Natural killer cell (primary cell): Measurements from ENCODE around the gene SLC27A4. TPM values are rescaled to one million over a fixed set of nuclear protein-coding genes. Genes with fewer than 3 reads are reported as not detected.

Experiments
- ATAC-seq, 3 donors: fragments of 150-1000 bp in 2 of 3; fragments of 200-7000 bp in 1 of 3; cut with Tn5 transposase; 1 replicate in 1 of 3; 2 replicates in 2 of 3; pipeline ENCODE4 v1.10.0; 2021; ENCODE audit warnings: mild to moderate bottlenecking in 2 of 3, moderate library complexity in 2 of 3
- DNase-seq, 2 donors: peaks; one replicate each; pipeline versions ENCODE4 v3.0.0 to v3.0.0-alpha.2; 2013 to 2021; ENCODE audit warnings: mixed read lengths in 1 of 2
- H3K27ac ChIP-seq: one replicate; pipeline ENCODE4 v1.5.1; 2013; ENCODE audit warnings: mild to moderate bottlenecking, low read length
- H3K27me3 ChIP-seq: one replicate; pipeline ENCODE4 v1.6.1; 2013; ENCODE audit warnings: low read length; ENCODE audit not compliant: control insufficient read depth, insufficient read depth
- H3K36me3 ChIP-seq: one replicate; pipeline ENCODE4 v1.6.1; 2013; ENCODE audit warnings: low read length; ENCODE audit not compliant: control insufficient read depth, insufficient read depth
- H3K4me1 ChIP-seq: one replicate; pipeline ENCODE4 v1.6.1; 2013; ENCODE audit warnings: low read length; ENCODE audit not compliant: control insufficient read depth, insufficient read depth
- H3K4me3 ChIP-seq: one replicate; pipeline ENCODE4 v1.5.1; 2013; ENCODE audit warnings: low read length
- H3K9me3 ChIP-seq: one replicate; pipeline ENCODE4 v1.6.1; 2013; ENCODE audit warnings: low read length; ENCODE audit not compliant: control insufficient read depth, insufficient read depth
- H3K27ac Mint-ChIP-seq, 2 donors: one replicate each; pipeline ENCODE4 v1.8.0; 2022; ENCODE audit warnings: mild to moderate bottlenecking in 2 of 2, mixed read lengths in 2 of 2, moderate library complexity in 1 of 2
- H3K27me3 Mint-ChIP-seq, 2 donors: one replicate each; pipeline ENCODE4 v1.8.0; 2022; ENCODE audit warnings: low read depth in 2 of 2, mixed read lengths in 2 of 2
- H3K36me3 Mint-ChIP-seq: one replicate; pipeline ENCODE4 v1.8.0; 2022; ENCODE audit warnings: mixed read lengths
- H3K4me1 Mint-ChIP-seq, 2 donors: one replicate each; pipeline ENCODE4 v1.8.0; 2022; ENCODE audit warnings: mixed read lengths in 2 of 2
- H3K4me3 Mint-ChIP-seq: one replicate; pipeline ENCODE4 v1.8.0; 2022; ENCODE audit warnings: mild to moderate bottlenecking, moderate library complexity, mixed read lengths
- H3K9me3 Mint-ChIP-seq, 2 donors: one replicate each; pipeline ENCODE4 v1.8.0; 2022; ENCODE audit warnings: mixed read lengths in 2 of 2
- CTCF ChIP-seq: fragments of 200-600 bp; IDR thresholded peaks from one replicate; pipeline ENCODE4 v1.8.0; 2022; ENCODE audit warnings: antibody characterized with exemption
- WGBS: methylation state at CpG from one replicate; pipeline ENCODE4 v1.1.7; 2013; ENCODE audit warnings: missing lambda C conversion rate; ENCODE audit not compliant: insufficient coverage; 5-methylcytosine and 5-hydroxymethylcytosine counted together
- intact Hi-C: fragments of 100-400 bp; cut with micrococcal nuclease; formaldehyde crosslinking; loops from one replicate; pipeline ENCODE4 v1.14.2; 2022
- total RNA-seq, 4 donors: library from RNA; stranded (reverse); fragments of 120-200 nt in 1 of 4; gene quantifications; one replicate each; pipeline versions ENCODE4 v1.2.3 to v1.2.4, GENCODE V29; 2013 to 2022

SLC27A4 gene
- total RNA-seq, 3 donors from 2014 or later (not counting 1 experiment from before 2014, with no cell fraction given): 7.7 to 12.3 (median 11.2) TPM

DNA sequence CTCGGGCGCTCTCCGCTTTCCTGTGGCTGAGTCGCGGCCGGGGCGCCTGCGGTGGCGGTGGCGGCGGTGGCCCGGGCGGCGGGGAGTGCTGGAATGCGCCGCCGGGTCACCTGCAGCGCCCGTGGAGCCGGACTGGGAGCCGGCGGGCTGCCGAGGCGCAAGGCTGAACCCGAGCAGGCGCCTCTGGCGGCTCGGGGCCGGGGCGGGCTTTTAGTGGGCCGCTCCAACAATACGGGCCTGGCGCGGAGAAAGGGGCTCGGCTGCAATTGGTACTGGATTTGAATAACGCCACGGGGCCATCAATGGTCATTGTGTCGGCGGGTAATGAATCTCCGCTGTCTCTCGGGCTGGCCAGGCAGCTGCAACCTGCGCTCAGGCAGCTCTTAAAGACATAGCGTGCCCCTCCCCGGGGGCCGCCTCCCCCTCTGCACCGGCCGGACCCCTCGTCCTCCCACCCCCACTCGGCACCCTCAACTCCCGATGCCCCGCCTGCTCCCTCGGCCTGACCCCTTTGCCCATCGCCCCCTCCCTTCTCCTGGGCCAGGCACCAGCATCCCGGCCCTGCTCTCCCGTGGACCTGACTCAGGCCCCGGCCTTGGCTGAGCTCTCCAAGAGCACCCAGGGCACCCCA lies 52.9 kb downstream of the SLC27A4 start:
- H3K36me3 ChIP-seq: peaks cover 20% of the 10 kb centered on the region
- peak in 1 of 3 donors; percentile 5 for ATAC-seq
- WGBS: 95% methylated on average over 56 of the region's 56 CpGs
- no peaks in the 10 kb centered on the region for H3K36me3 Mint-ChIP-seq
- H3K27me3 ChIP-seq: no peaks in the 10 kb centered on the region
- H3K9me3 ChIP-seq: no peaks in the 10 kb centered on the region
- peaks cover 0 to 7% of the 10 kb centered on the region in 2 donors for H3K4me1 Mint-ChIP-seq
- H3K4me3 ChIP-seq: no peak overlapping the region
- intact Hi-C loops: no loop called here
- no peaks in the 10 kb centered on the region for H3K9me3 Mint-ChIP-seq
- no peak for DNase-seq
- no peak overlapping the region for H3K27ac ChIP-seq
- peaks cover 2% of the 10 kb centered on the region for H3K4me1 ChIP-seq
- H3K27ac Mint-ChIP-seq: no peak overlapping the region
- H3K4me3 Mint-ChIP-seq: no peak overlapping the region
- no peak for TF ChIP-seq CTCF
- H3K27me3 Mint-ChIP-seq: no peaks in the 10 kb centered on the region

DNA sequence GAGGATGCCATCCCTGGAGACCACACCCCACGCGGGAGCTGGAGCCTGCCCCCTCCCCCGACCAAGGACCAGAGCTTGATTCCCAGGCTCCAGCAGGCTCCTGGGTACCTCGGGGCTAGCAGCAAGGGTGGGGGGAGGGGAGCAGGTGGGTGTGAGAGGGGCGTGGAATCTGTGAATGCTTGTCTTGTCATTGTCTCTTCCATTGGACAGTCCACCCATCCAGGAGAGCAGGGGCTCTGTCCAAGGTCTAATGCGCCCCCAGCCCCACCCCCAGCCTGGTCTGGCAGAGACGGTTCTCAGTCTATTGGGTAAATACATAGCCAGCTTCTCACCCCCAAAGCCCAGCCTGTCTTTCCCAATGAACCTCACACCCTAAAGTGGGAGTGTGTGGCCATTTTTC lies 53.6 kb downstream of the SLC27A4 start:
- no peak overlapping the region for H3K27ac Mint-ChIP-seq
- intact Hi-C loops: no loop called here
- no peak overlapping the region for H3K4me3 ChIP-seq

DNA sequence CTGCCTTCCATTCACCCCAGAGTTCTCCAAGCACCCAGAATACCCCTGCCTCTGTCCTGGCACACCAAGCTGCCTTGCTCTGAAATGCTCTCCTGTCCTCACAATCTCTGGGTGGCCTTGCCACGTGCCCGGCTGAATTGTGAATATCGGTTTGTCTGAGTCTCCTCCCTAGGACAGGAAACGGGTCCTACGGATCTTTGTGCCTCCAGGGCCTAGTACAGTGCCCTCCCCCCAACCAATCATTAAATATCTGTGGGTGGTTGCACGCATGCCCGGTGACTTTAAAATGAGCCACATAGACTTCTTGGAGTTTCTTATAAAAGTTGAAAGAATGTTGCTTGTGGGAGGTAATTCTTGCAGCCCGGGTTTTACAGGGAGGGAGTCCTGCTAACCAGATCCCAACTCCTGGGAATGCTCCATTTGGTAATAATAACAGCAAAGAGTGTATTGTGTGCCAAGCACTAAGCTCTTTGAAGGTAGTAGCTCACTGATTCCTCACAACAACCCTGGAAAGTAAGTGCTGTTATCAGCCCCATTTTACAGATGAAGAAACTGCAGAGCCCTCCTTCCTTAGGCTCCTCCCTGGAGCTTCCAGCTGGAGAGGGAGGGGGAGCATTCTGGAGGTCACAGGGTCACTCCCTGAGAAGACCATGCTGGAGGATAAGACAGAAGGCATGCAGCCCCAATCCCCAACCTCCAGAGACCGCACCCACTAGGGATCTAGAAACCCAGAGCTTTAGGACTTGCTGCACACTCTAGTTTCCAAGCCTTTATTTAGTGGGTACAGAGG lies 54.2 kb downstream of the SLC27A4 start:
- intact Hi-C loops: no loop called here
- Mint-ChIP-seq H3K4me1 (peaks cover 0 to 7% of the 10 kb centered on the region in 2 donors), H3K4me3 (no peak overlapping the region), H3K27ac (no peak overlapping the region), H3K36me3 (no peaks in the 10 kb centered on the region), H3K9me3 (no peaks in the 10 kb centered on the region), H3K27me3 (no peaks in the 10 kb centered on the region)
- no peak overlapping the region for H3K4me3 ChIP-seq
- no peaks in the 10 kb centered on the region for H3K27me3 ChIP-seq
- WGBS: 85% methylated on average over 6 of the region's 9 CpGs
- ATAC-seq (no peak), DNase-seq (no peak)
- no peak overlapping the region for H3K27ac ChIP-seq
- no peak for TF ChIP-seq CTCF
- no peaks in the 10 kb centered on the region for H3K9me3 ChIP-seq
- peaks cover 2% of the 10 kb centered on the region for H3K4me1 ChIP-seq
- peaks cover 8% of the 10 kb centered on the region for H3K36me3 ChIP-seq

More for the DNA sequence above, 53.6 kb downstream of the SLC27A4 start:
- H3K4me1 Mint-ChIP-seq: peaks cover 0 to 7% of the 10 kb centered on the region in 2 donors
- peaks cover 2% of the 10 kb centered on the region for H3K4me1 ChIP-seq
- H3K9me3 Mint-ChIP-seq: no peaks in the 10 kb centered on the region
- DNase-seq: no peak
- no peaks in the 10 kb centered on the region for H3K36me3 Mint-ChIP-seq
- ATAC-seq: no peak
- no peak for TF ChIP-seq CTCF
- H3K27me3 ChIP-seq: no peaks in the 10 kb centered on the region
- H3K27ac ChIP-seq: no peak overlapping the region
- 95% methylated on average over 6 of the region's 7 CpGs for WGBS
- H3K4me3 Mint-ChIP-seq: no peak overlapping the region
- H3K27me3 Mint-ChIP-seq: no peaks in the 10 kb centered on the region
- peaks cover 14% of the 10 kb centered on the region for H3K36me3 ChIP-seq
- no peaks in the 10 kb centered on the region for H3K9me3 ChIP-seq
